ENCODE results near the gene PWP1.

- TF ChIP-seq GATA3 (IDR thresholded peaks at IDR 0.05; ENCODE audit: low read depth, low read length) (no peak), GATA2 (IDR thresholded peaks at IDR 0.05; ENCODE audit: low read depth, low read length) (no peak)
These were observed 18.4 kb downstream of the PWP1 start for GRCh38 chr12:107704041-107704440.

Measured in SH-SY5Y (cell line).